Retina (tissue), 1 donor: ENCODE measurements around the gene ARF6.

ENCODE experiments used
- DNase-seq: peaks from one replicate; pipeline ENCODE4 v3.0.0-alpha.2; 2016

The ARF6 gene

DNA sequence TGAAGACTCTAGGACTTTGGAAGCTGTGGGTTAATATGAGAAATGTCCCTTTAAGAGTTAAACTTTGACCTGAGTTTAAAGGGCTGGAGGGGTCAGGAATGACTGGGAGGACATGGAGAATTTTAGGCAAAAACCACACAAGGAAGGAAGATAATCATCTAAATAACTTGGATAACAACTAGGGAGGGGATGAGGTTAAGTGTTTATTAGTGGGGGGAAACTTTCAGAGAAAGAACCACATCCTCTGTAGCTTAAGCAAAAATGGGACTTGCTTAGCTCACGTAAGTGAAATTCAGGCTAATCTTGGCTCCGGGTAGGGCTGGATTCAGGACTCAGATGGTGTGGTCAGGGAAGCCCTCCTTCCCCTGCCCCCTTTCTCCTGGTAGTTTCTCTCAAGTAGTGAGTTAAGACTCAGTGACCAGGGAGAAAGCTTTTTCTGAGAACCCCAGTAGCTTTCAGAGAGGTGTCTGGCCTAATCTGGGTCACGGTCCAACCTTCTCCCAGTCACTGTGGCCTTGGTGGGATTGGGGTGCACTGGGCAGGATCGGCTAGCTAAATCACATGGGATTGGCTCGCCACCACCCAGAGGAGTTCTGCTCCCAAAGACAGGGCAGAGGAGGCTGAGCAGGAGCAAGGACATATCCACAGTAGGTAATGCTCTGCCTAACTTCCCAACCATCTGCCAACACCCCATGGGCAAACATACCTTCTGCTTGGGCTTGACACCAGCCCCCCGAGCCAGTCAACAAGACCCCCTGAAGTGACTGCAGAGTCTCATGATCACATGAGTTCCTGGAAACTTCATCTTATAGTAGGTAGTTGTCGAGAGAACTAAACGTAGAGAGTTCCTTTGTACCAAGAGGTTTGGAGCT is 52.8 kb downstream of the ARF6 start:
- no peak for DNase-seq
